ENCODE results near the gene CXorf38.
A peak's percentile ranks its signal among the peaks of the same experiment; 100 is the strongest.

GRCh38 chrX:40663880-40664630 is 16.7 kb upstream of the CXorf38 start:
- TF ChIP-seq CTCF (IDR thresholded peaks at IDR 0.05) (peak in 1 of 6 experiments; percentile 10), POLR2A (IDR thresholded peaks at IDR 0.05) (no peak)
